NCI-H82 (cell line): ENCODE measurements around the gene ERC2.
A peak's percentile ranks its signal among the peaks of the same experiment; 100 is the strongest.

Source experiments
- DNase-seq: peaks from one replicate; lab custom pipeline; 2025; lab: John Stamatoyannopoulos, UW

ERC2 gene

DNA sequence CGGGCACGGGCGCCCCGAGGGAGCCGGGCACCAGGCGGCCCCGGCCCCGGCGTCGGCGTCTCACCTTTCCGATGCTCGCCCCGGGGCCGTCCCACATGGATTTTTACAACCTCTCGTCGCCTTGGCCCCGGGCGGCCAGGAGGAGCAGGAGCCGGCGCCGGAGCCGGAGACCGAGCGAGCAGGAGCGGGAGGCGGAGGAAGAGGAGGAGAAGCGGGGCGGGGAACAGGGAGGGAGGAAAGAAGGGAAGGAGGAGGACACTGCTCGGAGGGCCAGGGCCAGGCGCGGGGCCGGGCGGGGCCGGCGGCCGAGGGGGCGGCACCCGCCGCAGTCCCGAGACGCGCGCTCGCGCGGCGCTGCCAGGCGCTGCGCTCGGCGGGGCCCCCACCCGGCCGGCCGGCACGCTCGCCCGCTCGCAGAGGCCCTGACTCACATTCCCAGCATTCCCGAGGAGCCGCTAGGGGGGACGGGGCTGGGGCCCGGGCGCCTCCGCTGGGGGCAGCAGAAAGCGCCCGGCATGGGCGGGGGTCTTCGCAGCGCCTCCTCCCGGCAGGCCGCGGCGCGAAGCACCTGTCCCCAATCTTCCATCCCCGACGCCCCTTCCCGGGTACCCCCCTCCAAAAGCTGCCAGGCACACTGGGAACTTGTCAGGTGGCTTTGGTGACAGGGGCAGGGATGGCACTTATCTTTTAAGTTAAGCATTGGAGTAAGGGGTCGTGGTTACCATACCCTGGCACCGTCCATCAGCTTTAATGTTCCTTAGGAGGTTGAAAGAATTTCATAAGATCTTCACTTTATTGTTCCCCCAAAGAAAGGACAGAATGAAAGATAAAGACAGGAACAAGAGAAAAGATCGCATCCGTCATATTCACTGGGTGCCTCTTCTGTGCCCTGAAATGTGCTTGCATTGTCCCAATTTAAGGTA, at the start of gene ERC2:
Gene ERC2 (minus strand): TSS at position 284 of the 923 bp plus-strand sequence.
- DNase-seq, result peak; percentile 85

DNA sequence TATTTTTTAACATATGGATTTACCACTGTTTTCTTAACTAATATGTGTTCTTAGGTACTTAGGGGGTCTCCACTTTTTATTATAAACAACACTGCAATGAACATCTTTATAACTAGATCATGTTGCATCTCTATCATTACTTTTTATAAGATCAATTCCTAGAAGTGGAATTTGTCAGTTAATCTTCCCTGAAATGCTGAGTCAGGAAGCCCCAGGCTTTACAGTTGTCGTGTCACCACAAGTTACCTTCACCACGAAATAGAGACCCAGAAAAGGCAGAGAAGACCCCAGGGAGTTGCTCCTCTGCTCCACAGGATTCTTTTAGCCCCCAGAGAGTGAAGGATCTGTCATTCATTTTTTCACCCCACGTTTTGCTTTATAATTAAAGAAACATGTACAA, 34.5 kb upstream of the ERC2 start:
- DNase-seq, result no peak

DNA sequence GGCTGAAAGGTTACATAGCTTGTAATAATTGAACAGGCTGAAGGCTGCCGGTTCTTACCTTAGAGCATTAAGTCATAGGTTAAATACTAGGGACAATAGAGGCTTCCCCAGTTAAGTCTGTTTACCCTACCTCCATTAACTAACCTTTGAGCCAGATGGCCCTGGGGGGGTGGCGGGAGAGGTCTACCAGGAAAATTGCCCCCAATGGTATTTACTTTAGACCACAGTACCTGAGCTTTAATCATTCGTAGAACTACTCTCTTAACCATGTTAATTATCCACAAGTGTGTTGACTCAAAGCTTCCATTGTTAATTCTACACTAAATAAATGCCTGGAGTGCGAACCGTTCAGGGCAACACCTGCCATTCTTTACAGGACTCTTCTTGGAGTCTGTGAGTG, 28.1 kb upstream of the ERC2 start:
- peak; percentile 60 for DNase-seq

DNA sequence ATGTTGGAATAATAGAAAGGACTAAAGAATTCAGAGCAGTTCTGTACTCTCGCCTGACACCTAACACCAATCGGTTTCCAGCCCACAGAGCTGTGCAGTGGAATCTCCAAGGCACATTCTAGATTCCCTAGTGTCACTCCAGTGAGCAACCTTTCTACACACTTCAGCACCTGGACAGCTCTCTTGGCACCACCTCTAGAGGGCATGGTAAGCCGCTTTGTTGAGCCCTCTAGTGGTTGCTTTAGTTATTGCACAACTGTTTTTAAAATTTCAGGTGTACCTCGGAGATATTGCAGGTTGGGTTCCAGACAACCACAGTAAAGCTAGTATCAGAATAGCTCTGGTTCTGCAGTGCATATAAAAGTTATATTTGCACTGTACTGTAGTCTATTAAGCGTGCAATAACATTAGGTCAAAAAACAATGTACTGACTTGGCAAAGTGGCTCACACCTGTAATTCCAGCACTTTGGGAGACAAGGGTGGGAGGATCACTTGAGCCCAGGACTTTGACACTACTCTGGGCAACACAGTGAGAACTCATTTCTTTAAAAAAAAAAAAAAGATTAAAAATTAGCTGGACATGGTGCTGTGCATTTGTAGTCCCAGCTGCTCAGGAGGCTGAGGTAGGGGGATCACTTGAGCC, 26.5 kb upstream of the ERC2 start:
- peak; percentile 85 for DNase-seq

DNA sequence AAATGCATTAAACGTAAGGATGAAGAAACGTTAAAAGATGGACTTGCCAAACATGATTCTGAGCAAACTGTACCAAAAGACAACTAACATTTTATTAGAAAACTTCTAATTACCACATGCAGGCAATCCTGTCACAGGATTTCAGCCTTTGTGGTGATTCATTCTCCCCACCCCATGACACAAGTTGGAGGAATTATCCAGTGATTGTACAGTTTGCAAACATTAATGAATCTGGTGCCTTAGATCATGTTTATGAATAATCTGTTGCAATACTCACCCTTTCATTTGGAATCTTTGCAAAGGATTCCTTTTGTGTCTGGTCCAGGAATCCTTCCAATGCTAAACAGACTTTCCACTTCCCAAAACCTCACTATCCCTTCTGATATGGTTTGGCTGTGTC, 23.3 kb upstream of the ERC2 start:
- DNase-seq, result no peak

DNA sequence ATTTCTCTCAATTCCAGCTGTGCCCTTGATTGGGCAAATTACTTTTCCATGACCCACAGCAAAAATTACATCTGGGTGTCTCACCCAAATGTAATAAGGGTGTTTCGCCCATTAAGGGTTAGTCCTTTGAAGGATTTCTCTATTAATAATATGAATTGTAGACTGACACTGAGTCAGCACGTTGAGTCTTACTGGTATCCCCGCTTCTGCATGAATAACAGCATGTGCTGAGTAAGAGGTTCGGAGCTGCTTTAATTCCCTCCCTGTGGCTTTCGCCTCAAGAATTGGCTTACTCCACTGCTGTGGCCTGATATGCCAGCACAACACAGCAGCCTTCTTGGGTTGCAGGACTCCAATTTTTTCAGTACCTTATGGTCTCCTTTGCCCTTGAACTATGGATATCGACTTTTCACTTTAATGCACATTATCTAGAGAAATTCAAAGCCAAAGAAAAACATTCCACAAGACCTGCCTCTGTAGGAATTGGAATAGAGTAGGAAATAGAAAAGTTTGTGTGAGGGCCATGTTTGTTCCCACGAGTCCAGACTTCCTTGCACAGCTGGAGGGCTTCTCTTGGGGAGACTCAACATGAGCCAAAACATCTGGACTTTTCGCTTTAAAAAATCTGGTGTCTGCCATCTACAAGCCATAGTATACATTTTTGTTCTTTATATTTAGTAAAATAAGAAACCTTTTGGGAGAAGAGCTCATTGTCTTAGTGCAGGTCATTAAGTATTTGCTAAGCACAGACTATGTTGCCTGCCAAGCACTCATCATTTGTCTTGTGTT, 20.7 kb upstream of the ERC2 start:
- DNase-seq, result peak; percentile 15

DNA sequence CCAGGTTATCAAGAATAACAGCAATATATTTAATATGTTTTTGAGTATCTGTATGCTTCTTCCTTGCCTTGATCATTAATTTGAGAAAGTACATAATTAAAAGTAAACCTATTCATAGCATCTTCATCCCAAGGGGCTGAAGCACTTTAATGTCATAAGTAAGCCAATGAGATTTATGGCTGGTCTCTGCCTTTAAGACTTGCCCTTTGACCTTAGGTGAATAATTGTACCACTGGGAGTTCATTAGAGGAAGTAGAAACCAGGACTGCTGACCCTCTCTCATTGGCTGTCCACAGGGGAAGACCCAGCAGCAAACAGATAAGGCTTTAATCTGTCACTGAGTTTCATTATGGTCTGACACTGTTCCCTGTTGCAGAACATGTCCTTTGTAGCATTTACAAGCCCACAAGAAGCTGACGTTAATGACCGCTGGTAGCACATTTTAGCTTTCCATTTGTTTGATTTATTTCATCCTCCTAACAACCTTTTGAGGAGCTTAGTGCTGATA, 16.3 kb upstream of the ERC2 start:
- peak; percentile 5 for DNase-seq

DNA sequence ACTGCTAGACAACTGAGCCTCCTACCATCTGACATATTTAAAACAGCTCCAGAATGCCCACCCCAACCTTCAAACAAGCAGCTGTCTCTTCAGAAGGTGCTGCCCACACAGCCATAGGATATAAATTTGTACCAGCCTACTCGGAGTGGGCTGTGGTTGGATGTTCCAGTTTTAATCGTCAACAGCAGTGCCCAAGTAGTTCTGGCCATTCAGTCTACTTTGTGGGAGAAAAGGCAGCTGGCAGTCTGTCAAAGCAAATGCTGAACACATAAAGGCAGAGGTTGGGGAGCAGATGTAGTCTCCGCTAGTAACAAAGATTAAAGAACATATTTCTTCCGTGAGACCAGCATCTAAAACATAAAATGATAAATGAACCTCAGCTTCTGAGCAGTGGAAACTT, 15.9 kb upstream of the ERC2 start:
- peak; percentile 24 for DNase-seq

DNA sequence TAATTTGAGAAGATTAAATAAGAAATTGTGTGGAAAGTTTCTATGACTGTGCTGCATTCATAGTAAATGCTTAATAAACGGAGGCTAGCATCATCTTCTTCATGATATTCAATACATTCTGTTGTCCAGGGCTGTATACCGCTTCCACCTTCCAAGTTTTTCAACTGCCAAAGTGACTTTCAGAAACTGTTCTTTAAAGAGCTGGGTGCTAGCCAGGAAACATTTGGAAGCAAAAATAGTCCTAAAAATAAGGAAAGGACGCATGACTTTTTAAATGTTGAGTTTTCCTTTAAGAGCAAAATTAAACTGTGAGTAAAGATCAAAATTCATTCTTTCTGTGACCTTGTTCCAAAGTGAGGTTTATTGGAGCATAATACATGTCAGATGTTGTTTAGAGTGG, 9.4 kb upstream of the ERC2 start:
- DNase-seq, result no peak

DNA sequence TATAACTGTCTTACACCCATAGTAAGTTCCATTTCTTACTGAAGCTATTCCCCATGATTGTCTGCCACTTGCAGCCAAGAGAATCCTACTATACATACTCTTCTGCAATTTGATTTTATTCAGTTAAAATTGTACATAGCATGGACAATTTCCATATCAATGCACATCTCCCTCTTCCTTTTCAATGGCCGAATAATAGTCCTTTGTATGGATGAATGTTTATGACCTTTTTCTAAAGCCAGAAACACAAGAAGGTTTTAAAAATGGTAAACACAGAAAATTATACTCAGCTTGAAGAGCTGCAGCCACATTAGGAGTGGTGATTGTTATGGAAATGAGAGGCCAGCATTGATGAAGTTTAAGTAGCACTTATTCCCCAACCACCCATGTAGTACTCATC, 8.5 kb upstream of the ERC2 start:
- DNase-seq, result no peak

DNA sequence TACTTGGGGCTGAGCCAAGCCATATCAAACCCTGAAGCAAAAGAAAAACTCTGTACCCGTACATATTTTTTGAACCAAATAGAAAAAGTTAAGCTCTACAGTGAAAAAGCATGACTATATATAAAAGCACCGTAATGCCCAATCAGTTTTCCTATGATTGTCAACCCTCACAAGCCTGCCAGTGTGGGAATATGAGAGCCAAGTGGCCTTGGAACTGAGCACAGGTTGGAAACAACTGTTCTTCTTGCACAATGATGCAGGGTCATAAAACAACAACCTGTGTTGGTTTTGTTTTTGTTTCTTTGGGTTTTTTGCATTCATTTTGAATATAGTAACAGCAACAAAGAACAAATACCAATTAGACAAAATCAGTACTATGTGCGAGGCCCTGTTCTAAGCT, 3.5 kb upstream of the ERC2 start:
- no peak for DNase-seq

DNA sequence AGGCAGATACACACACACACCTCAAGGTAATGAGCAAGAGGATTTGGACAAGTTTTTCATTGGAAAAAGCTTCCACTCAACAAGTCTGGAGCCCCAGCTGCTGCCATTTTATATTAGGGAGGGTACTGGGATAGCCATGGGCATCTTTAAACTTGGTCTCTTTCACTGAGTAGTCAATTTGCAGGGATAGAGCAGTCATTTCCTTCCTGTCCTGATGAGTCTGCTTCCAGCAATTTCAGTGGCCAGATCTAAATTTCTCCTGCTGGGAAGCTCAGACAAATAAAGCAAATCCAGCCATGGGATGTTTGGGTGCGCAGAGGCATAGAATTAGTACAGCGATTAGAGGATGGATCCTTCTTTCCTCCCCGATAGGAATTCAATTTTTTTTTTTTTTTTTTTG, 874 bp upstream of the ERC2 start:
- DNase-seq, result no peak

DNA sequence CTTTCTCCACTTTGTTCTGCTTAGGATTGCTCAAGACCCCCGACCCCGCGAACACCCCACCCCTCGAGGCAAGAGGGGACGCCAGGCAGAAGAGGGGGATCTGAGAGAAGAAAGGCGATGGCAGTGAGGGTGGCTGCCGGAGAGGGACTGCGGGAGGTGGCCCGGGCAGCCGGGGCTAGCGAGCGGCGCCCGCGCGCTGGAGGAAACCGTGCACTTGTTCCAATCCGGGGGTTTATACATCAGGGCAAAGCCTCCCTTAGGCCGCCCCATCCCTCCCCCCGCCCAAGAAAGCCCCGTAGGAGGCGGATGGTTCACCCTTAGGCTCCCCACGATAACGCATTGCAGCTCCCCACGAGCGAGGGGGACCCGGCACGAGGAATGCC, 475 bp downstream of the ERC2 start:
- DNase-seq, result peak; percentile 56

DNA sequence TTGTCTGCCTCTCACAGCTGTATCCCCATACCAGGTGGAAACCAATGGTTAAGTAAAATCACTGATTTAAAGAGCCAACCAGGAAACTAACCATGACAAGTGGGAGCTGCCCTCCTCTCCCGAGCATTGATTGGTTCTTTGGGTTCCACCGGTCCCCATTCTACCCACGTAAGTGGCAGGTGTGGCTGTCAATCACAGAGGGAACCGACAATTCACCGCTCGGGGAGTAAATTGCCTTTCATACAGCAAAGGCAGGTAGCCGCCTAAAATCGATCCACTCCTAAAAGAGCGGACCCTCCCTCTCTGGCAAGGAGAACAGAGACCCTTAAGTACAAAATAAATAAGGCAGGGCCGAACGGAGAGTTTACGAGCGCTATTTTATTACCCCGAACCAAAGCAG, 1.2 kb downstream of the ERC2 start:
- DNase-seq, result peak; percentile 94

DNA sequence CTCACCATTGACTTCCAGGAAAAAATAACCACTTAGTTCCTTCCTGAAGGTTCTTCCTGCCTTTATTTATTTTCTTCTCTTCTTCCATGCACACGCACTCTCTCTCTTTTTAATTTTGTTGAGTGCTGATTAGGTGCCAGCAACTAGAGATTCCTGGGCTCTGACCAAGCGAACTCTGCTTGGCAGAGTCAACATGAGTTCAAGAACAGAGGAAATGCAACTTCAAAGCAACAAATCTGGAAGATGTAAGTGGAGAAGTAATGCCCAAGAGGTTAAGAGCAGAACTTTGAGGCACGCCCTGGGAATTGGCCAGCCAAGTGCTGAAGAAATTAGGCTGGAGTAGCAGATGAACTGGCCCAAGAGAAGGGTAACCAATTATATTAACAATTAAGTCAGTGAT, 8.5 kb downstream of the ERC2 start:
- DNase-seq, result no peak

DNA sequence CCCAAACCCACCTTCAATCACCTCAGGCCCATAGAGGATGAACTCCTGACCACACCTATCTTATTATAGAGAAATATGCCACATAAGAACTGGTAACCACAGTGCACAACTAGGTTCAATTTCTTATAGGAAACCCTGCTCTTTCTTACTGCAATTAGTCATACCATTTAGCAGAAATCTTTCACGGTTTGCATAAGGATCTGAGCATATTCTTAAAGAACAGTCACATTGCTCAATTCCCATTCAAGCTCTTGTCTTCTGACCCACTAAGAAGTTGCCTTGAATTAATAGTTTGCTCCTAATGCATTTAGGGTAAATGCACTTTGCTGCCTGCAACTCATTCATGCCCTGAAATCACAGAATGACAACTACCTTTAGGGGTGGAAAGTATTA, 9.2 kb downstream of the ERC2 start:
- DNase-seq, result no peak

DNA sequence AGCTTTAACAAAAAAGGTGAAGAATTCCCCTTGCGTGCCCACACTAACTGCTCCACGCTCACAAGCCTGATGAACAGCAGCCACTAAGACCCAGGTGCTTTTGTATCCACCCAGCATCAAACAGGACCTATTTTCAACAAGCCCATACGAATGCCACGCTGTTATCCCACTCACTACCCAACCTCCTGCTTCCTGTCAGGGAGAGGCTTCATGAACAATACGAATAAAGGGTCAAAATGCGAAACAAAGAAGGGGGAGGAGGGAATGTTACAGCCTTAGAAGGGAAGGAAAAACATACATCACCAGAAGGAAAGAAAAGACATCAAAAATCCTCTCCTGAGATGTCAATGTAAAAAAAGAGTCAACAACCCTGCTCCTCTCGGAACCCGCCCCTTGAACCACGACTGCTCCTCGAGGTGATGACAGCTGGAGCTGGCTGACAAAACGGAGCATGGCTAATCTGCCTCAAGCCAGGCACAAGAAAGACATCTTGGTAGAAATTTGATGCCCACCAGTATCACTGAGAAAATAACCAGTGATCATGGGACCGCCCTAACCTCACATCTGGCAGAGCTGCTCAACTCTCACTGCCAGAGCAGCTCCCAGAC, 9.7 kb downstream of the ERC2 start:
- DNase-seq, result no peak

DNA sequence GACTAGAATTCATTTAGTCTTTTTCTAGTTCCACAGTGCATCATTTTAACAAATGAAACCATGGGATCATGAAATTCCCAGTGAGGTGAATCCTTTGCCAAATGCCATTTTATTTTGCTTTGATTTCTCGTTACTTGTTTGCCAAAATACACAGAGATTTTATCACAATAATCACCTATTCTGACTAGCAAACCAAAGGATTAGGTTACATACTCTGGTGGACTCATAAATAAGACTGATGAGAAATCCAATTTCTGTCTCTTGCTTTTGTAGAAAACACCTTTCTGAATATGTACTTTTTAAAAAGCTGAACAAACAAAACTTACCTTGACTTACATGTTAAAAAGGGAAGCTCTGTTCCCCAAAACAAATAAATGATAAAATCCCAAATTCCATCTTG, 12.2 kb downstream of the ERC2 start:
- no peak for DNase-seq

DNA sequence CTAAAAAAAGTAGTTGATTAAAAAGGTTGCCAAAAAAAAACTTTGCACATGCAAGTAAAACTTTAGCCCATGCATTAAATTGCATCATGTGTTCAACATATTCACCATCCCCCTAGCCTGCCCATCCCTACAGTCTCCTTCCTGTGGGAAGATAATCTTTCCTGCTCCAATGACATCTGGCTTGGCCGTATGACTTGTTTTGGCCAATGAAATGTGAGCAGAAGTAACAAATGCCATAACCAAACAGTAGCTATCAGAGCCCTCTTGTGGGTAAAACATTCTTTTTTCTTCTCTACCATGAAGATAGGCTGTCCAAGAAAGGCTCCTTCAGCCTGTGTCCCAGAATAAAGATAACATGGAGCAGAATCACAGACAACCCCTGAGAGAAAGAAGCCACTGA, 15.3 kb downstream of the ERC2 start:
- DNase-seq, result peak; percentile 31

DNA sequence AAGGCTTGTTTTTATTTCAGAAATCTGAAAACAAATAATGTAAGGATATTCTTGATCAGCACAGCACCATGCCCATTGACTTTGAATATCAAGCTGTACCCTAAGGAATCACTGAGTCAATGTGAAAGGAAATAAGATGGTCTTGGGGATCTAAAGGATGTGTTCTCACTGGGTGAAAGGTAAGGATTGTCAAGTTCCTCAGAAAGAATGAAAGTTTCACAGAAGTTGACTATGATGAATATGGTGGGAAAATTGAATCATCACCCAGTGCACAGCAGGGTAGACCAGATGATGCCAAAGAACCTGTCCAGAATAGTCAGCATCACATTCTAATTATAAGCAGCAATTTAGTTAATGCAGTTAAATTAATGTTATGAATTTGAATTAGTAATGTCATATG, 16.2 kb downstream of the ERC2 start:
- DNase-seq, result no peak

DNA sequence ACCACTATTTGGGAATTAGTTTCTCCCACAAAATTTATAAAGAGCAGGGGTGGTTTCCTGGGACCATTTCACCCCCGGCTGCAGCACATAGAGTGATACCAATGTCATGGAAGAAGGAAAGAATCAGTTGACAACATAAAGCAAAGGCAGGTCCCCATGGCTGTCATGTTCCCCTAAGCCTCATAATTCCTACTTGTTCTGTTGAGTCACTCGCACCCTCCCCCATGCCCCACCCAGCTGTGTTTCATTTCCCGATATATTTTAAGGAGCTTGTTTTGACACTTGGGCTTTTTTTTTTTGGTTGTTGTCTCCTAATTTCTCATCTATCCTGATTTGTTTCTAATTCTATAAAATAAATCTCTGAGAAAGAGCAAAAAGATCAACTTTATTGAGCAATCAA, 24.9 kb downstream of the ERC2 start:
- no peak for DNase-seq

DNA sequence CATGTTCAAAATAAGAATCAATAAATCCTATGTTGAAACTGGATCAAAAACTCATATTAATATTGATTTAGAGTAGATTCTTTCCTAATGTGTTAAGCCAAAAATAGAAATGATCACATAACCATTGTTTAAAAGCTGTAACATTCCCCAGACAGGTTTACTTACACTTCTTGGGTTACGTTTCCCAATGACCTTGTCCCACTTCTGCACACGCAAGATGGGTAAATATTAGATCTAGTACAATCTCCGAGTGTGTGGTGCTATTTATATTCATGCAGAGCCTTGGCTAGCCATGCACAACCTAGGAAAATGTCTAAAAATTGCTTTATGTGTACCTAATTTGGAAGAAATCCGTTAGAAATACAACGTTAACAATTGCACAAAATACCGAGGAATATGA, 39.6 kb downstream of the ERC2 start:
- DNase-seq, result no peak
